Fibroblast of mammary gland (primary cell): ENCODE results near the gene ASB16.

Experiments used
- DNase-seq: peaks from one replicate; pipeline ENCODE4 v3.0.0-alpha.2; 2010; ENCODE audit warnings: low read depth
- H3K4me3 ChIP-seq: 2 replicates; pipeline ENCODE4 v1.5.1; 2011; ENCODE audit warnings: low read depth, mild to moderate bottlenecking, low read length, moderate library complexity; ENCODE audit not compliant: control insufficient read depth
- TF ChIP-seq, protein P1 (sequence below): conservative IDR thresholded peaks from 2 replicates; pipeline ENCODE4 v1.5.1; 2011; ENCODE audit warnings: low read depth, low read length, inconsistent platforms; ENCODE audit not compliant: control insufficient read depth, insufficient read depth

ASB16 gene

DNA sequence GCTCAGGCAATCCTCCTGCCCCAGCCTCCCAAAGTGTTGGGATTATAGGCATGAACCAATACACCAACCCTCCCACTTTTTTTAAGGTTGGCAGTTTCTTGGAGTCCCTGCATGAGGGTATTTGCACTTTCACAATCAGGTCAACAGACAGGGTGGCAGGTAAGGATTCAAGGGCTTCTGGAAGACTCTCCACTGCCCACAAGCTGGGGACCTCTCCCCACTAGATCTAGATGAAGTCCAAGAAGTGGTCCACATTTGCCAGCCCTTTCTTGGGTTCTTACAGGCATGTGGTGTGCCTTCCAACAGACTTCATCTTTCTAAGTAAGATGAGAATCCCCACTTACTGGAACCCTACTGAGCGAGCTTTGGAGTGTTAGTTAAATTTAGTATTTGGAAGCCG is 3.9 kb downstream of the ASB16 start:
- H3K4me3 ChIP-seq: no peak overlapping the region
- TF ChIP-seq, protein P1, sequence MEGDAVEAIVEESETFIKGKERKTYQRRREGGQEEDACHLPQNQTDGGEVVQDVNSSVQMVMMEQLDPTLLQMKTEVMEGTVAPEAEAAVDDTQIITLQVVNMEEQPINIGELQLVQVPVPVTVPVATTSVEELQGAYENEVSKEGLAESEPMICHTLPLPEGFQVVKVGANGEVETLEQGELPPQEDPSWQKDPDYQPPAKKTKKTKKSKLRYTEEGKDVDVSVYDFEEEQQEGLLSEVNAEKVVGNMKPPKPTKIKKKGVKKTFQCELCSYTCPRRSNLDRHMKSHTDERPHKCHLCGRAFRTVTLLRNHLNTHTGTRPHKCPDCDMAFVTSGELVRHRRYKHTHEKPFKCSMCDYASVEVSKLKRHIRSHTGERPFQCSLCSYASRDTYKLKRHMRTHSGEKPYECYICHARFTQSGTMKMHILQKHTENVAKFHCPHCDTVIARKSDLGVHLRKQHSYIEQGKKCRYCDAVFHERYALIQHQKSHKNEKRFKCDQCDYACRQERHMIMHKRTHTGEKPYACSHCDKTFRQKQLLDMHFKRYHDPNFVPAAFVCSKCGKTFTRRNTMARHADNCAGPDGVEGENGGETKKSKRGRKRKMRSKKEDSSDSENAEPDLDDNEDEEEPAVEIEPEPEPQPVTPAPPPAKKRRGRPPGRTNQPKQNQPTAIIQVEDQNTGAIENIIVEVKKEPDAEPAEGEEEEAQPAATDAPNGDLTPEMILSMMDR: no peak
- DNase-seq: no peak

DNA sequence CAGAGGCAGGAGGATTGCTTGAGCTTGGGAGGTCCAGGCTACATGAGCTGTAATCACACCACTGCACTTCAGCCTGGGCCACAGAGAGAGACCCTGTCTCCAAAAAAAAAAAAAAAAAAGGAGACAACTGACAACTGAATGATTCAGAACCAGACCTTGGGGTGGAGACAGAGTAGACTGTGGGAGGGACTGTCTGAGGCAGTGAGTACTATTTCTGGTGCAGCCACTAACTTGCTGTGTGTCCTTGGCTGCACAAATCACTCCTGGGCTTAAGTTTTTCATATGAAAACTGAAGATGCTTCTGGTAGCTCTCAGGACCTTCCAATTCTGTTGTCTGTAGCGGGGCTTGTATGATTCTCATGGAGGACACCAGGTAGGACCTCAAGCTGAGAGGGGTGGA is 5.8 kb downstream of the ASB16 start:
- TF ChIP-seq, protein P1: no peak
- no peak overlapping the region for H3K4me3 ChIP-seq

DNA sequence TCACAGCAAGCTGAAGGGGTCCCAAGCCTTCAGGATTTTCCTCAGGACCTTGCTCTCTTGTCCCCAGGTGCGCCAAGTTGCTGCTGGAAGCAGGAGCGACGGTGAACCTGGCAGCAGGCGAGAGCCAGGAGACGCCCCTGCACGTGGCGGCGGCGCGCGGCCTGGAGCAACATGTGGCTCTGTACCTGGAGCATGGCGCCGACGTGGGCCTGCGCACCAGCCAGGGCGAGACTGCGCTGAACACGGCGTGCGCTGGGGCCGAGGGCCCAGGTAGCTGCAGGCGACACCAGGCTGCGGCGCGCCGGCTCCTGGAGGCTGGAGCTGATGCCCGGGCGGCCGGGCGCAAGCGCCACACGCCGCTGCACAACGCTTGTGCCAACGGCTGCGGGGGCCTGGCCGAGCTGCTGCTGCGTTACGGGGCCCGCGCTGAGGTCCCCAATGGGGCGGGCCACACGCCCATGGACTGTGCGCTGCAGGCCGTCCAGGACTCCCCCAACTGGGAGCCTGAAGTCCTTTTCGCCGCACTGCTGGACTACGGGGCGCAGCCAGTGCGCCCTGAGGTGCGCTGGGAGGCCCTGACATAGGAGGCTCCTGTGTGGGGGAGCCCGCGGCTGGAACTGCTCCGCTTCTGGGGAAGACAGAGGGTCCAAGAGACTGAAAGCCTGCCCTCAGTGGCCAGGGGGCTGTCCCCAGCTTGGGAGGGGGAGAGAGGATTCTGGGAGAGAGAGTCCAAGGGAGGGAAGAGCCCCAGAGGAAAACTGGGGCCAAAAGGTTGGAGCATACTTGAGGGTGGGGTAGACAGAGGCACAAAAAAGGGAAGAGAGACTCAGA is 6.4 kb downstream of the ASB16 start:
- TF ChIP-seq, protein P1: no peak
- DNase-seq: no peak
- no peak overlapping the region for H3K4me3 ChIP-seq

More for the DNA sequence above, 5.8 kb downstream of the ASB16 start:
- no peak for DNase-seq

DNA sequence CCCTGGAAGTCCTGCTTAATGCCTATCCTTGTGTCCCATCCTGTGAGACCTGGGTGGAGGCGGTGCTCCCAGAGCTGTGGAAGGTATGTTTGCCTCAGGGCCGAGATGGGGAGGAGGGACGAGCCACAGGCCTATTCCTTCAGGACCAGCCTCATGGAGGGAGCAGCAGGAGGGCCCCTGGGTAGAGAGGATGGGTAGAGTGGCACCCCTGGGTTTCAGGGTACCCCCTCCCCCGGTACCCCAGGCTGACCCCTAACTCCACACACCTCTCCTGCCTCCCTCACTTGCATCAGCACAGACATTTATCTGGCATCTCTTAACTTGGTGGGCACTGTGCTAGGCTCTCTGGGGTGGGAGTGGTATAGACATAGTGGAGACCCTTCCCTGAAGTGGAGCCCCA is 7.1 kb downstream of the ASB16 start:
- TF ChIP-seq, protein P1: no peak
- DNase-seq: no peak
- no peak overlapping the region for H3K4me3 ChIP-seq

DNA sequence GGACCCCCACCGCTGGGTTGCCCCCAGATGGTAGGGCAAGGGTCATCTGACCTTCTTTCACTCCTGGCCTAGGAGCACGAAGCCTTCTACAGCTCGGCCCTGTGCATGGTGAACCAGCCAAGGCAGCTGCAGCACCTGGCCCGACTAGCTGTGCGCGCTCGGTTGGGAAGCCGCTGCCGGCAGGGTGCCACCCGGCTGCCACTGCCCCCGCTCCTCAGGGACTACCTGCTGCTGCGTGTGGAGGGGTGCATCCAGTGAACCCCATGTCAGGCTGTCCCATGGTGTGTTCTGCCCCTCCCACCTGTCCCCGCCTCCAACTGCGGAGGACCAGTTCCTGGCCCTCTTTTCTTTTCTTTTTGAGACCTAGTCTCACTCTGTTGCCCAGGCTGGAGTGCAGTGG is 7.6 kb downstream of the ASB16 start:
- H3K4me3 ChIP-seq: no peak overlapping the region
- TF ChIP-seq, protein P1: no peak
- DNase-seq: no peak

DNA sequence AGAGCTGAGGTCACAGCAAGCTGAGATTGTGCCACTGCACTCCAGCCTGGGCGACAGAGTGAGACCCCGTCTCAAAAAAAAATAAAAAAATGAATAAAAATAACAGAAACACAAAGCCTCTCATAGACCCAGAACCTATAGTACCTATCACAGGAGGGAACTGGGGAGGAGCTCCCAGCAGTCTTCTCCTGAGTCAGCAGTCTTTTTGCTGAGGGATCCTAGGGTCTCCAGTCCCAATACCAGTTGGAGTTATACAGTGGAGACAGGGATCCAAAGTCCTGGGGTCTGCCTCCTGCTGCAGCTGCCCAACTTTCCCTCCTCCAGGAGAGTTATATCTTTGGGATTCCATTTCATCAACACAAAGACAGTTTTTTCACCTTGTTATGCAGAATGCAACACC is 12.5 kb downstream of the ASB16 start:
- H3K4me3 ChIP-seq: no peak overlapping the region
- TF ChIP-seq, protein P1: no peak

DNA sequence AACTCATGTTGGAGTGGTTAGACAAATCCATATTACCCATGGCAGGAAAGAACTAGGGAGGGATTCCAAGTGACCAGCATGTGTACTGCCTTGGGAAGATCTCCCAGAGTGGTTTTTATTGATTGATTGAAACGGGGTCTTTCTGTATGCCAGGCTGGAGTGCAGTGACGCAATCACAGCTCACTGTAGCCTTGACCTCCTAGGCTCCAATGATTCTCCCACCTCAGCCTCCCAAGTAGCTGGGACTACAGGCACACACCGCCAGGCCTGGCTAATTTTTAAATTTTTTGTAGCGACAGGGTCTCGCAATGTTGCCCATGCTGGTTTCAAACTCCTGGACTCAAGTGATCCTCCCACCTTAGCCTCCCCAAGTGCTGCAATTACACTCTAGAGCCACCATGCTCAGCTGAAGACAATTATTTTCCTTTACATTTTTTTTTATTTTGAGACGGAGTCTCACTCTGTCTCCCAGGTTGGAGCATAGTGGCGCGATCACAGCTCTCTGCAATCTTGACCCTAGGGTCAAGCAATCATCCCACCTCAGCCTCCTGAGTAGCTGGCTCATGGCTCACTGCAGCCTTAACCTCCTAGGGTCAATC is 13.8 kb downstream of the ASB16 start:
- H3K4me3 ChIP-seq: no peak overlapping the region
- DNase-seq: no peak
- TF ChIP-seq, protein P1: no peak

More for the DNA sequence above, 12.5 kb downstream of the ASB16 start:
- DNase-seq: no peak
